NCI-H2029 (cell line): Measurements from ENCODE around the gene SNORC.

Experiments used
- DNase-seq: peaks from one replicate; lab custom pipeline; 2025; lab: John Stamatoyannopoulos, UW

Gene SNORC

GRCh38 chr2:232882505-232883115, 12.5 kb downstream of the SNORC start:
- DNase-seq: no peak

GRCh38 chr2:232883116-232883721, 13.2 kb downstream of the SNORC start:
- DNase-seq: no peak

- no peak for DNase-seq
These were observed 13.9 kb downstream of the SNORC start for GRCh38 chr2:232884001-232884421.

GRCh38 chr2:232884549-232885263, 14.6 kb downstream of the SNORC start:
- DNase-seq: no peak

GRCh38 chr2:232885264-232885961, 15.3 kb downstream of the SNORC start:
- DNase-seq: no peak

- DNase-seq: no peak
These were observed 16.1 kb downstream of the SNORC start for GRCh38 chr2:232886176-232886575.

- DNase-seq: no peak
These were observed 16.6 kb downstream of the SNORC start for GRCh38 chr2:232886632-232887031.

GRCh38 chr2:232887171-232887850, 17.2 kb downstream of the SNORC start:
- no peak for DNase-seq

- no peak for DNase-seq
These were observed 18.2 kb downstream of the SNORC start for GRCh38 chr2:232888099-232888836.

- no peak for DNase-seq
These were observed 18.9 kb downstream of the SNORC start for GRCh38 chr2:232888839-232889529.

GRCh38 chr2:232889876-232890401, 19.9 kb downstream of the SNORC start:
- no peak for DNase-seq

- no peak for DNase-seq
These were observed 20.5 kb downstream of the SNORC start for GRCh38 chr2:232890536-232890895.

GRCh38 chr2:232890896-232891601, 21.0 kb downstream of the SNORC start:
- peak; percentile 89 for DNase-seq

- DNase-seq: no peak
These were observed 21.6 kb downstream of the SNORC start for GRCh38 chr2:232891621-232892071.

- no peak for DNase-seq
These were observed 22.2 kb downstream of the SNORC start for GRCh38 chr2:232892221-232892620.

GRCh38 chr2:232892843-232893242, 22.8 kb downstream of the SNORC start:
- no peak for DNase-seq

- DNase-seq: no peak
These were observed 23.8 kb downstream of the SNORC start for GRCh38 chr2:232893834-232894233.

GRCh38 chr2:232894251-232894650, 24.2 kb downstream of the SNORC start:
- DNase-seq: no peak

GRCh38 chr2:232894746-232895145, 24.7 kb downstream of the SNORC start:
- no peak for DNase-seq

GRCh38 chr2:232896111-232896510, 26.0 kb downstream of the SNORC start:
- no peak for DNase-seq
